ENCODE measurements around the gene CBFA2T2. TPM values are rescaled to one million over a fixed set of nuclear protein-coding genes. Genes with fewer than 3 reads are reported as not detected.
A peak's percentile ranks its signal among the peaks of the same experiment; 100 is the strongest.

CBFA2T2 gene
- total RNA-seq, 1 experiment from 2014 or later = 13.1 TPM

- Histone ChIP-seq H3K36me3 (ENCODE audit: insufficient read depth, low read length, poor library complexity, severe bottlenecking) (no peaks in the 10 kb centered on the region), H3K27ac (ENCODE audit: low read depth, low read length, poor library complexity, severe bottlenecking) (no peak overlapping the region), H3K4me1 (ENCODE audit: insufficient read depth, low read length, poor library complexity, severe bottlenecking) (peaks cover 11% of the 10 kb centered on the region), H3K4me3 (ENCODE audit: low read depth, low read length, poor library complexity, severe bottlenecking) (no peak overlapping the region), H3K9me3 (ENCODE audit: low read depth, low read length, poor library complexity, severe bottlenecking) (no peaks in the 10 kb centered on the region), H3K27me3 (replicated peaks; ENCODE audit: insufficient read depth, low read depth, low read length, poor library complexity) (no peaks in the 10 kb centered on the region)
- DNase-seq (ENCODE audit: low spot score) = no peak
- intact Hi-C loops (cut with micrococcal nuclease; ENCODE audit: unreplicated experiment) = no loop called here
- no TSS peak for BruUV-seq (replicated peaks)
- ChIA-PET CTCF (no interaction called here), POLR2A (ENCODE audit: low non-redundant PET) (no interaction called here)
- TF ChIP-seq EZH2 (IDR thresholded peaks at IDR 0.05; ENCODE audit: borderline replicate concordance, low read depth, low read length, poor library complexity, severe bottlenecking) (no peak), CTCF (conservative IDR thresholded peaks at IDR 0.05; ENCODE audit: low read depth, low read length) (no peak)
Observed at GRCh38 chr20:33526769-33527168, 36.9 kb downstream of the CBFA2T2 start.

GRCh38 chr20:33531047-33531877 lies 41.4 kb downstream of the CBFA2T2 start:
- DNase-seq (ENCODE audit: low spot score) = peak; percentile 70
- Histone ChIP-seq H3K27me3 (replicated peaks; ENCODE audit: insufficient read depth, low read depth, low read length, poor library complexity) (no peaks in the 10 kb centered on the region), H3K4me3 (ENCODE audit: low read depth, low read length, poor library complexity, severe bottlenecking) (no peak overlapping the region), H3K9me3 (ENCODE audit: low read depth, low read length, poor library complexity, severe bottlenecking) (no peaks in the 10 kb centered on the region), H3K4me1 (ENCODE audit: insufficient read depth, low read length, poor library complexity, severe bottlenecking) (peaks cover 21% of the 10 kb centered on the region), H3K36me3 (ENCODE audit: insufficient read depth, low read length, poor library complexity, severe bottlenecking) (no peaks in the 10 kb centered on the region), H3K27ac (ENCODE audit: low read depth, low read length, poor library complexity, severe bottlenecking) (peak overlapping the region; percentile 76)
- no TSS peak for BruUV-seq (replicated peaks)
- no peak for TF ChIP-seq CTCF (conservative IDR thresholded peaks at IDR 0.05; ENCODE audit: low read depth, low read length)
- no peak for TF ChIP-seq EZH2 (IDR thresholded peaks at IDR 0.05; ENCODE audit: borderline replicate concordance, low read depth, low read length, poor library complexity, severe bottlenecking)
- POLR2A ChIA-PET (ENCODE audit: low non-redundant PET) = no interaction called here
- intact Hi-C loops (cut with micrococcal nuclease; ENCODE audit: unreplicated experiment) = no loop called here
- CTCF ChIA-PET = interaction anchor here (0.6 kb wide), 1 partner anchor 1172 kb away, joined by 3 read pairs; no protein-coding TSS in a partner anchor

- H3K27me3 ChIP-seq (replicated peaks; ENCODE audit: insufficient read depth, low read depth, low read length, poor library complexity) = no peaks in the 10 kb centered on the region
Observed at GRCh38 chr20:33531885-33532284, 42.0 kb downstream of the CBFA2T2 start.

More at GRCh38 chr20:33531885-33532284, 42.0 kb downstream of the CBFA2T2 start:
- ChIA-PET CTCF (interaction anchor here (0.6 kb wide), 1 partner anchor 1173 kb away, joined by 3 read pairs; no protein-coding TSS in a partner anchor), POLR2A (ENCODE audit: low non-redundant PET) (no interaction called here)
- no TSS peak for BruUV-seq (replicated peaks)
- no peak for TF ChIP-seq EZH2 (IDR thresholded peaks at IDR 0.05; ENCODE audit: borderline replicate concordance, low read depth, low read length, poor library complexity, severe bottlenecking)
- no peak for TF ChIP-seq CTCF (conservative IDR thresholded peaks at IDR 0.05; ENCODE audit: low read depth, low read length)
- Histone ChIP-seq H3K4me1 (ENCODE audit: insufficient read depth, low read length, poor library complexity, severe bottlenecking) (peaks cover 21% of the 10 kb centered on the region), H3K27ac (ENCODE audit: low read depth, low read length, poor library complexity, severe bottlenecking) (peak overlapping the region; percentile 76), H3K4me3 (ENCODE audit: low read depth, low read length, poor library complexity, severe bottlenecking) (no peak overlapping the region), H3K9me3 (ENCODE audit: low read depth, low read length, poor library complexity, severe bottlenecking) (no peaks in the 10 kb centered on the region), H3K36me3 (ENCODE audit: insufficient read depth, low read length, poor library complexity, severe bottlenecking) (no peaks in the 10 kb centered on the region)
- no peak for DNase-seq (ENCODE audit: low spot score)
- intact Hi-C loops (cut with micrococcal nuclease; ENCODE audit: unreplicated experiment) = no loop called here

All from A673 (cell line).